Thyroid gland (tissue), 4 donors: Measurements from ENCODE around the gene AIRE.
"Not testable (repeated sequence)": the region's sequence is repeated elsewhere in the genome, so short reads cannot be mapped to it uniquely, and the experiment has no call there.

Experiments used
- CTCF ChIP-seq, 6 experiments: fragments of 200-600 bp in 3 of 6; fragments of 450-650 bp in 3 of 6; sonication (generic) in 3 of 6; IDR thresholded peaks; one replicate each; pipeline ENCODE4 v1.5.1; 2016 to 2019; ENCODE audit warnings: antibody characterized with exemption in 6 of 6, mild to moderate bottlenecking in 2 of 6, inconsistent platforms in 1 of 6, moderate library complexity in 1 of 6
- POLR2A ChIP-seq, 2 donors: fragments of 450-650 bp; IDR thresholded peaks; one replicate each; pipeline ENCODE4 v1.6.1; 2017; ENCODE audit warnings: antibody characterized with exemption in 2 of 2, mild to moderate bottlenecking in 2 of 2, moderate library complexity in 1 of 2

GRCh38 chr21:44243980-44244379 lies 41.7 kb upstream of the AIRE start:
- TF ChIP-seq CTCF, POLR2A (IDR thresholded peaks at IDR 0.05): not testable (repeated sequence)
